IPS-15b (cell line): ENCODE results near the gene MRPS10.
"Not testable (repeated sequence)": the region's sequence is repeated elsewhere in the genome, so short reads cannot be mapped to it uniquely, and the experiment has no call there.

Experiments used
- H3K27me3 ChIP-seq: one replicate; pipeline ENCODE4 v1.6.1; 2013; ENCODE audit warnings: low read length; ENCODE audit not compliant: control insufficient read depth, insufficient read depth
- H3K36me3 ChIP-seq: one replicate; pipeline ENCODE4 v1.6.1; 2013; ENCODE audit warnings: low read length; ENCODE audit not compliant: control insufficient read depth, insufficient read depth
- H3K4me1 ChIP-seq: one replicate; pipeline ENCODE4 v1.6.1; 2013; ENCODE audit warnings: mild to moderate bottlenecking, low read length; ENCODE audit not compliant: control insufficient read depth, insufficient read depth
- H3K4me3 ChIP-seq: one replicate; pipeline ENCODE4 v1.5.1; 2013; ENCODE audit warnings: low read depth, low read length
- H3K9ac ChIP-seq: one replicate; pipeline ENCODE4 v1.6.1; 2013; ENCODE audit warnings: low read depth, mild to moderate bottlenecking, low read length
- H3K9me3 ChIP-seq: one replicate; pipeline ENCODE4 v1.6.1; 2013; ENCODE audit warnings: mild to moderate bottlenecking, low read length; ENCODE audit not compliant: control insufficient read depth, insufficient read depth

MRPS10 gene

DNA sequence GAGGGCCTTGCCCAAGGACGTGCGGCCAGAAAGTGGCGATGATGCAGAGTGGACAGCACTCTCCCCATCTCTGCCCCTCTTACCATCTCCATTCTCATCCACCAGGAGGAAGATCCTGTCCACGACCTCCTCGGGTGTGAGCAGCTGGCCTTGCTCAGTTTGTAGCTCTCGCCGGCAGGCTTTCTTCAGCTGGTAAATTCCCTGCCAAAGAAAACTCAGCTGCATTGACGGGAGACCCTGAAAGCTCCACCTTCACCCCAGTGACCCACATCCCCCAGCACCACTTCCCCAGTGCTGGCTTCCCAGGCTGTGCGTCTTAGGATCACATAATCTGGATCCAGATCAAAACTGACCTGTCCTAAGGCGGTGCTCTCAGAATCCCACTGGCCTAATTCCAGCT is 32.1 kb downstream of the MRPS10 start:
- Histone ChIP-seq H3K9ac (no peak overlapping the region), H3K4me3 (no peak overlapping the region), H3K27me3 (no peaks in the 10 kb centered on the region), H3K36me3 (no peaks in the 10 kb centered on the region), H3K9me3 (no peaks in the 10 kb centered on the region), H3K4me1 (peaks cover 3% of the 10 kb centered on the region)

DNA sequence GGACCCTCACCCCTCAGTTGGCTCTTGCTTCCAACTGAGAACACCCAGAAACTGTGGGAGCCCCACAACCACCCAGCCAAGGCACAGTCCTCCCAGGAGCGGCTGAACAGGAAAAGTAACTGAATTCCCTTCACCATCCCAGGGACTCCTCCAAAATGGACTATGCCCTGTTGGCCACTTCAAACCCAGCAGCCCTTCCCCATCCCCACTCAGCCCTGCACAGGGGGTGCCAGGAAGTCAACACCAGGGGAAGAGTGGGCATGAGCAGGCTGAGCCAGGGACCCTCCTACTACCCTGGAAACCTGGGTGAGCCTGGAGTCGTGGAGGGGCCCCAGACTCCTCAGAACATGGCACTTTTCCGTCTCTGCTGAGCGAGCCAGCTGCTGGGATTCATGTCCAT is 33.2 kb downstream of the MRPS10 start:
- Histone ChIP-seq H3K9me3 (no peaks in the 10 kb centered on the region), H3K4me3 (no peak overlapping the region)

DNA sequence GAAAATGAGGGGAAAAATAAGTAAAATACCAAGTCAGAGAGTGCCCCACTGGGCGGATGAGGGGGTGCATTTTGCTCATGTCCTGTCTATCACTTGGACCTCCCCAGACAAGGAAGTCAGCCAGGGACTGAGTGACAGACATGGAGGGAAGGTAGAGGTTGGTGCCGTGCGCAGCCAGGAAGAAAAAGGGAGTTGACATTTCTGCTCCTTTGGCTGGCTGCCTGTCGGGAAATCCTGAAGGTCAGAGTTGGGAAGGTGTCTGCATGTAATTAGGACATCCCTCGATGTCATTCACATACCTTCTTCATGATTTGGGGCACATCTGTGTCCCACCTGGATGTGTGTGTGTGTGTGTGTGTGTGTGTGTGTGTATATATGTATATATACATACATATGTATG is 35.6 kb downstream of the MRPS10 start:
- Histone ChIP-seq H3K9ac (no peak overlapping the region), H3K4me1 (peaks cover 10% of the 10 kb centered on the region), H3K27me3 (no peaks in the 10 kb centered on the region), H3K9me3 (no peaks in the 10 kb centered on the region), H3K4me3 (no peak overlapping the region), H3K36me3 (no peaks in the 10 kb centered on the region)

More for the DNA sequence above, 33.2 kb downstream of the MRPS10 start:
- H3K36me3 ChIP-seq = no peaks in the 10 kb centered on the region
- H3K9ac ChIP-seq = peak overlapping the region; percentile 26
- no peaks in the 10 kb centered on the region for H3K27me3 ChIP-seq
- H3K4me1 ChIP-seq = peaks cover 3% of the 10 kb centered on the region

DNA sequence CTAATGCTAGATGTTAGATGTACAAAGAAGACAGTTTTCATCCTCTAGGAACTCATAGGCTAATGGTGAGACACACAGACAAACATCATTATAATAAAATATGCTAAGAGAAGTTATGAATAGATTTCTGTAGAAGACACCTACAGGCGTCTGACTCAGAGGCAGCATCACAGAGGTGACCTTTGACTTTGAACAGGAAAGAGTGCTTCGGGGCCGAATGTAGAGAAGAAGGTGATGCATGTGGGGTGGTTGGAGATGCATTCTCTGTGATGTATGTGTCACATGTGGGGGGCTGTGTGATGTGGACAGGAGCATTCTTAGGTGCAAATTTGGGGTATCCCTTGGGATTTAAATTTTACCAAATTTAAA is 37.7 kb downstream of the MRPS10 start:
- Histone ChIP-seq H3K4me3 (no peak overlapping the region), H3K27me3 (no peaks in the 10 kb centered on the region), H3K36me3 (no peaks in the 10 kb centered on the region), H3K9me3 (no peaks in the 10 kb centered on the region), H3K9ac (no peak overlapping the region), H3K4me1 (peaks cover 8% of the 10 kb centered on the region)

DNA sequence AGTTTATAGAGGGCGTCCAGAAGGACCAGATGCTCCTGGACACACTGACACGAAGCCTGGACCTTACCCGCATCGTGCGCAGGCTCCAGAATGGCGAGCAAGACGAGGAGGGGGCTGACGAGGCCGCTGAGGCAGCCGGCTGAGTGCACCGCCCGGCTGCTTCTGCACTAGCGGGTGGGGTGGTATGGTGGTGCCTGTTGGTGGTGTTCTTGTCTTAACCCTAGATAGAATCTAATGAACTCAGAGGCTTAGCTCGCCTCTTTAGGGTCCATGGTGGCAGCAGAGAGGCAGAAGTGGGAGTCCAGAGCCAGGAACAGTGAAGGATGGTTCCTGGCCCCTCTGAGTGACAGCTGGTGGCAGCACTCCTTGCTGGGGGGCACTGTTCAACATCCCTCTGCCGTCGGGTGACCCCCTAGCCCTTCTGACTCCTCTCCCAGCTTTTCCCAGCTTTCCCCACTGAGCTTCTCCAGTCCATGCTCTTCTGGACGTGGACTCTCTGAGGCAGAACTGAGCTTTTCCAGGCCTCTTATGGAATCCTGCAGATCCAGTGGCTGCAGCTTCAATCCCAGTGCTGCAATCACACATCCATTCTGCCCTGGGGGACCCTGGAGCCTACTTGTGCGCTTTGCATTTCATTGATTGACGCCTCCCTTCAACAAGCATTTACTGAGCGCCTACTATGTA is 38.3 kb downstream of the MRPS10 start:
- Histone ChIP-seq H3K27me3 (no peaks in the 10 kb centered on the region), H3K4me3 (peak overlapping the region; percentile 87)

DNA sequence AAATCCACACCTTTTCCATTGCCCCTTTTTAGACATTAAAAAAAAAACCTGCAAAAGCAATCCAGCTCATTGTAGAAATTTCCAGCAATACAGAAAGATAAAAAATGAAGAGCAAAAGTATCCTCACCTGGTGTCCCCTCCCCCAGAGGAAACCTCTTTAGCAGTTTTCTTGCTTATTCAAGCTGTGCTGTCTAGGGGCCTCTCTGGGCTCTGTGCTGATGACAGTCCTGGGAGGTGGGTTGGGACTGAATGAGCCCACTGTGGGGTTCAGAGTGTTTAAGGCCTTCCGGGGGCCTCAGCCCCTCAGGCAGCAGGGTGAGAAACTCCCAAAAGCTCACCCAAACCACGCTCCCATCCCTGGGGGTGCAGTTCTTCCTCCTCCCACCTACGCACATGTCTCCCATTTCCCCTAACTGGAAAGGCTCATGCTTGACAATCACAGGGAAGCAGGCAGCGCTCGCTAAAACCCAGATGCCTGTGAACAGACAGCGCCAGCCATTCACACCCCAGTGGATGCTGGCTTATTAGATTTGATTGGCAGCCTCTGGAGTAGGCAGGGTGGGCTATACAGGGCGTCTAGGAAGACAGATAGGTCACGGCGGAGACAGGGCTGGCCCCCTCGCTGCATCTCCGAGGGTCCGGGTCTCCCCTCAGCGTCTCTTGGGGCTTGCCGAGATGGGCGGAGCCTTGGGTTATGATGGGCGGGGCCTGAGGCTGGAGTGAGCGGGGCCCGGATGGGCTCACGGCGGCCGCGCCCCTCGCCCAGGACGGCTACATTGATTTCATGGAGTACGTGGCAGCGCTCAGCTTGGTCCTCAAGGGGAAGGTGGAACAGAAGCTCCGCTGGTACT is 39.9 kb downstream of the MRPS10 start:
- Histone ChIP-seq H3K9ac (peak overlapping the region; percentile 79), H3K4me1 (peaks cover 8% of the 10 kb centered on the region), H3K27me3 (no peaks in the 10 kb centered on the region), H3K9me3 (no peaks in the 10 kb centered on the region), H3K36me3 (no peaks in the 10 kb centered on the region), H3K4me3 (peak overlapping the region; percentile 87)

More for the DNA sequence above, 38.3 kb downstream of the MRPS10 start:
- Histone ChIP-seq H3K9ac (no peak overlapping the region), H3K4me1 (peaks cover 8% of the 10 kb centered on the region), H3K36me3 (no peaks in the 10 kb centered on the region), H3K9me3 (no peaks in the 10 kb centered on the region)

DNA sequence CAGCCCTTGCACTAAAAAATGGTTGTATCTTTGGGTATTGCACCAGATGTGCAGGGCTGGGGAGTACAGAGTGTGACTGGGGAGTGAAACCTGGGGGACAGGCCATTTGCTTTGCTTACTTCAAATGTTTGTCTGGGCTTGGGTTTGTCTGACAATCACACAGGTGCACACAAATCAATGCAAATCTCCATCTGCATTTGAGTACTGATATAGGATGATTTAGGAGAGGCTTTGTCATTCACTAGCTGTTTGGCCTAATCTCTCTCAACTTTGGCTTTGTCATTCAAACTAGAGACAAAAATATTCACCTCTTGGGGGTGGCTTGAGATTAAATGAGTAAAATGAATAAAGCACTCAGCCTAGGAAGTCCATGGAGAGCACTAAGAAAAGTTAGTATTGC is 40.7 kb downstream of the MRPS10 start:
- H3K27me3 ChIP-seq = no peaks in the 10 kb centered on the region
- peaks cover 8% of the 10 kb centered on the region for H3K4me1 ChIP-seq
- H3K9ac ChIP-seq = no peak overlapping the region
- H3K4me3 ChIP-seq = peak overlapping the region; percentile 87
- no peaks in the 10 kb centered on the region for H3K36me3 ChIP-seq
- no peaks in the 10 kb centered on the region for H3K9me3 ChIP-seq

DNA sequence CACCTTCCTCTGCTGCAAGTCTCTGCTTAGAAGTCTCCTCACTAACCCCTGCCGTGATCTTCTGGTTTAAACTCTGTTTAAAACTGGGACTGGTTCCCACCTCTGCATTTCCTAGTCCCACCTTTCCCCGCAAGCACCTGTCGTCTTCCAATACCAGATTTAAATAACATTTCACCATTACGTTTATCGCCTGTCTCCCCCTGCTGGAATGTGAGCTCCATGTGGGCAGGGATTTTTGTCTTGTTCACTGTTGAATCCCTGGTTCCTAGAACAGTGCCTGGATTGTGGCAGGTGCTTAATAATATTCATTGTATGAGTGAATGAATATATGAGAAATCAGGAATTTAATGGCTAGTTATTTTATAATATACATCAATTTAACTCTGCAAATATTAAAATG is 41.8 kb downstream of the MRPS10 start:
- Histone ChIP-seq H3K27me3 (no peaks in the 10 kb centered on the region), H3K9ac (no peak overlapping the region), H3K4me1 (peaks cover 8% of the 10 kb centered on the region), H3K4me3 (no peak overlapping the region), H3K36me3 (no peaks in the 10 kb centered on the region), H3K9me3 (no peaks in the 10 kb centered on the region)

DNA sequence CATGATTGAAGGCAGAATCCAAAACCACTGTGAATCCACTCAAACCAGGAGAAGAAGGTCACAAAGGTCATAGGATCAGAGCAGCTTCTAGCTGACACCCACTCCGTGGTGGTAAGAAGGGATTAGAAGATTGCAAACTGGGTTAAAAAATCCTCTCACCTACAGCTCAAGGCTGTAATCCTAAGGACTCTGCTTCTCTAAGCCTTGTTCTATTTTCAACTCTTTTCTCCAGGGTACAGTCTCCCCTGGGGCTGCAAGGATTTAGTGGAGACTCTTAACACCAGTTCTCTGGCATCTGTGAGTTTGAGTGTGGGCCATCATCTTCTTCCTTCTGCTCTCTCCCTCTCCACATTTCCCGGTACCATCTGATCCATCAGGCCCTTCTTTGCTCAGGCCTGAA is 44.6 kb downstream of the MRPS10 start, which contains the start of gene GUCA1A:
Gene GUCA1A (plus strand): TSS at position 264 of the 400 bp plus-strand sequence. CDS start 250 bp downstream, outside the sequence.
- no peaks in the 10 kb centered on the region for H3K27me3 ChIP-seq
- peaks cover 6% of the 10 kb centered on the region for H3K4me1 ChIP-seq
- no peak within 1 kb of the TSS for H3K9ac ChIP-seq
- no peaks in the 10 kb centered on the region for H3K9me3 ChIP-seq
- H3K36me3 ChIP-seq = no peaks in the 10 kb centered on the region
- no peak within 1 kb of the TSS for H3K4me3 ChIP-seq

DNA sequence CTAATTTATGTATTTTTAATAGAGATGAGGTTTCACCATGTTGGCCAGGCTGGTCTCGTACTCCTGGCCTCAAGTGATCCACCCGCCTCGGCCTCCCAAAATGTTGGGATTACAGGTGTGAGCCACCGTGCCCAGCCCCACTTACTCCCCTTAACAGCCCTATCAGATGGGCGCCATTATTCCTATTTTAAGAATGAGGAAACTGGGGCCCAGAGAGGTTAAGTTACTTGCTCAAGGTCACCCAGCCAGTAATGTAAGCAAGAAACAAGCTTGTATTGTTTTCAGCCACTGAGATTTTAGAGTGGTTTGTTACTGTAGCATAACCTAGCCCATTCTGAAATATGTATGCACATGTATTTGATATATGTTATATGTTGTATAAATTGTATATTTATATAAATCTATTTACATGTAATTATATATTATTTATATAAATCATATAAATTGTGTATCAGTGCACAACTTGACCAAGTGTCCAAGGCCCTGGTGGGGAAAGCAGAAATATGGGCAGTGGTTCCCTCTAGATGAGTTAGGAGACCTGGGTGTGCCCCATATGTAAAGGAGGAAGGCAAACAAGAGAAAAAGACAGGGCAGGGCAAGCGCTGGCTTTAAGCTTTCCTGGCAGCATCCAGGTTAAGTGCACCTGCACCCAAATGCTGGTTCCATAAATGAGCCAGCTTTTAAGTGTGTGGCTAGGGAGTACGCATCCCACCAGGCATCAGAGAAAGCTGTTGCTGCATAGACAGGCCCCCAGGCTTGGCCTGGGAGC is 45.7 kb downstream of the MRPS10 start:
- Histone ChIP-seq H3K36me3 (no peaks in the 10 kb centered on the region), H3K4me3 (no peak overlapping the region), H3K9ac (no peak overlapping the region), H3K4me1 (peaks cover 2% of the 10 kb centered on the region), H3K9me3 (no peaks in the 10 kb centered on the region), H3K27me3 (no peaks in the 10 kb centered on the region)

DNA sequence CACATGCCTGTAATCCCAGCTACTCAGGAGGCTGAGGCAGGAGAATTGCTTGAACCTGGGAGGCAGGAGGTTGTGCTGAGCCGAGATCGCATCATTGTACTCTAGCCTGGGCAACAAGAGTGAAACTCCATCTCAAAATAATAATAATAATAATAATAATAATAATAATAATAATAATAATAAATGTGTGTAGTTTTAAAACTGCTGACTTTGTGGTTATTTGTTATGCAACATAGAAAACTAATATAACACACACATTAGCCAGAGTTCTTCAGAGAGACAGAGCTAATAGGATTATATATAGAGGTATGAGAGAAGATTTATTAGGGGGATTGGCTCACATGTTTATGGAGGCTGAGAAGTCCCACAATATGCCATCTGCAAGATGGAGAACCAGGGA is 47.9 kb downstream of the MRPS10 start:
- H3K4me3 ChIP-seq, H3K4me1 ChIP-seq, H3K36me3 ChIP-seq, H3K9me3 ChIP-seq, H3K27me3 ChIP-seq, H3K9ac ChIP-seq: not testable (repeated sequence)
